Muscle of leg (tissue), 16 donors: Measurements from ENCODE around the gene PLAGL1. TPM values are rescaled to one million over a fixed set of nuclear protein-coding genes. Genes with fewer than 3 reads are reported as not detected.
A peak's percentile ranks its signal among the peaks of the same experiment; 100 is the strongest.
"Not testable (repeated sequence)": the region's sequence is repeated elsewhere in the genome, so short reads cannot be mapped to it uniquely, and the experiment has no call there.

Source experiments
- DNase-seq: peaks from one replicate; pipeline ENCODE4 v3.0.0; 2013
- H3K27ac ChIP-seq: one replicate; pipeline ENCODE4 v1.5.1; 2013; ENCODE audit warnings: mild to moderate bottlenecking, low read length, control low read depth
- H3K27me3 ChIP-seq: one replicate; pipeline ENCODE4 v1.6.1; 2013; ENCODE audit warnings: low read length; ENCODE audit not compliant: control insufficient read depth, insufficient read depth
- H3K36me3 ChIP-seq: one replicate; pipeline ENCODE4 v1.6.1; 2013; ENCODE audit warnings: low read length; ENCODE audit not compliant: control insufficient read depth, insufficient read depth
- H3K4me1 ChIP-seq: one replicate; pipeline ENCODE4 v1.6.1; 2013; ENCODE audit warnings: low read length; ENCODE audit not compliant: control insufficient read depth, insufficient read depth
- H3K4me3 ChIP-seq: one replicate; pipeline ENCODE4 v1.5.1; 2013; ENCODE audit warnings: low read length, control low read depth
- H3K9me3 ChIP-seq: replicated peaks from 2 replicates; pipeline ENCODE4 v1.6.1; 2013; ENCODE audit warnings: low read depth, low read length; ENCODE audit not compliant: control insufficient read depth
- WGBS: methylation state at CpG from one replicate; pipeline ENCODE4 v1.1.5; 2013; ENCODE audit warnings: missing lambda C conversion rate; ENCODE audit not compliant: insufficient coverage; 5-methylcytosine and 5-hydroxymethylcytosine counted together
- long read RNA-seq, 11 donors: transcript quantifications; one replicate each; lab custom pipeline, GENCODE V29; 2026
- polyA plus RNA-seq, 8 donors: library from polyadenylated mRNA; unstranded; fragments of 120-200 nt; gene quantifications; one replicate each; pipeline versions ENCODE4 v1.2.1 to v1.2.3, GENCODE V29; 2013; ENCODE audit warnings: inconsistent platforms in 1 of 8, low replicate concordance in 1 of 8; ENCODE audit not compliant: insufficient read length in 8 of 8, insufficient read depth in 1 of 8
- total RNA-seq: library from RNA; stranded (reverse); fragments of 120-200 nt; gene quantifications from one replicate; pipeline ENCODE4 v1.2.4, GENCODE V29; 2013

The PLAGL1 gene
- total RNA-seq (105 TPM), polyA plus RNA-seq (100 to 1,000 TPM; 165 to 298 (median 243) TPM)
- long read RNA-seq, donor 1, transcript PLAGL1-223 (6 exons, 2,138 nt): minor isoform, 5 of 36 reads
- long read RNA-seq, donor 1, transcript PLAGL1-226 (7 exons, 3,229 nt): major isoform, 6 of 36 reads
- long read RNA-seq, donor 1, partial matches to known transcripts: 22 of 36 reads
- long read RNA-seq, donor 1, other reads (novel, unspliced or antisense): 0 of 36 reads
- long read RNA-seq, donor 2, partial matches to known transcripts: 0 of 2 reads
- long read RNA-seq, donor 2, other reads (novel, unspliced or antisense): 0 of 2 reads
- long read RNA-seq, donor 3, transcript PLAGL1-226 (7 exons, 3,229 nt): major isoform, 13 of 74 reads
- long read RNA-seq, donor 3, transcript PLAGL1-204 (3 exons, 2,496 nt): minor isoform, 5 of 74 reads
- long read RNA-seq, donor 3, partial matches to known transcripts: 42 of 74 reads
- long read RNA-seq, donor 3, other reads (novel, unspliced or antisense): 5 of 74 reads
- long read RNA-seq, donor 4, transcript PLAGL1-226 (7 exons, 3,229 nt): major isoform, 5 of 34 reads
- long read RNA-seq, donor 4, partial matches to known transcripts: 20 of 34 reads
- long read RNA-seq, donor 4, other reads (novel, unspliced or antisense): 0 of 34 reads
- long read RNA-seq, donor 5, transcript PLAGL1-226 (7 exons, 3,229 nt): major isoform, 19 of 72 reads
- long read RNA-seq, donor 5, transcript PLAGL1-223 (6 exons, 2,138 nt): minor isoform, 5 of 72 reads
- long read RNA-seq, donor 5, partial matches to known transcripts: 29 of 72 reads
- long read RNA-seq, donor 5, other reads (novel, unspliced or antisense): 12 of 72 reads
- long read RNA-seq, donor 6, transcript PLAGL1-203 (3 exons, 2,800 nt): minor isoform, 5 of 99 reads
- long read RNA-seq, donor 6, transcript PLAGL1-223 (6 exons, 2,138 nt): minor isoform, 9 of 99 reads
- long read RNA-seq, donor 6, transcript PLAGL1-226 (7 exons, 3,229 nt): major isoform, 11 of 99 reads
- long read RNA-seq, donor 6, partial matches to known transcripts: 71 of 99 reads
- long read RNA-seq, donor 6, other reads (novel, unspliced or antisense): 0 of 99 reads
- long read RNA-seq, donor 7, transcript PLAGL1-203 (3 exons, 2,800 nt): major isoform, 5 of 32 reads
- long read RNA-seq, donor 7, partial matches to known transcripts: 18 of 32 reads
- long read RNA-seq, donor 7, other reads (novel, unspliced or antisense): 0 of 32 reads
- long read RNA-seq, donor 8, transcript PLAGL1-223 (6 exons, 2,138 nt): major isoform, 6 of 42 reads
- long read RNA-seq, donor 8, partial matches to known transcripts: 28 of 42 reads
- long read RNA-seq, donor 8, other reads (novel, unspliced or antisense): 0 of 42 reads
- long read RNA-seq, donor 9, transcript PLAGL1-226 (7 exons, 3,229 nt): major isoform, 9 of 45 reads
- long read RNA-seq, donor 9, partial matches to known transcripts: 25 of 45 reads
- long read RNA-seq, donor 9, other reads (novel, unspliced or antisense): 5 of 45 reads
- long read RNA-seq, donor 10, transcript PLAGL1-203 (3 exons, 2,800 nt): major isoform, 15 of 153 reads
- long read RNA-seq, donor 10, transcript PLAGL1-226 (7 exons, 3,229 nt): minor isoform, 13 of 153 reads
- long read RNA-seq, donor 10, transcript PLAGL1-223 (6 exons, 2,138 nt): minor isoform, 9 of 153 reads
- long read RNA-seq, donor 10, partial matches to known transcripts: 111 of 153 reads
- long read RNA-seq, donor 10, other reads (novel, unspliced or antisense): 0 of 153 reads
- long read RNA-seq, donor 11, transcript PLAGL1-223 (6 exons, 2,138 nt): major isoform, 6 of 109 reads
- long read RNA-seq, donor 11, partial matches to known transcripts: 90 of 109 reads
- long read RNA-seq, donor 11, other reads (novel, unspliced or antisense): 5 of 109 reads

GRCh38 chr6:144008120-144008811, at the start of gene PLAGL1:
Gene PLAGL1, minus strand, starts transcription at chr6:144008259. Its CDS starts 60,123 bp downstream, at chr6:143948136.
- H3K27me3 ChIP-seq: no peaks in the 10 kb centered on the region
- peak within 1 kb of the TSS; percentile 59 for H3K4me3 ChIP-seq
- peak; percentile 92 for DNase-seq
- WGBS: 42% methylated on average over 75 of the region's 75 CpGs
- H3K9me3 ChIP-seq: no peaks in the 10 kb centered on the region
- H3K36me3 ChIP-seq: peaks cover 2% of the 10 kb centered on the region
- H3K4me1 ChIP-seq: peaks cover 9% of the 10 kb centered on the region
- peak within 1 kb of the TSS; percentile 92 for H3K27ac ChIP-seq

GRCh38 chr6:144055121-144055931, 47.3 kb upstream of the PLAGL1 start:
- Histone ChIP-seq H3K4me3 (no peak overlapping the region), H3K4me1 (no peaks in the 10 kb centered on the region), H3K27me3 (peaks cover 5% of the 10 kb centered on the region), H3K9me3 (no peaks in the 10 kb centered on the region), H3K36me3 (no peaks in the 10 kb centered on the region), H3K27ac (no peak overlapping the region)
- DNase-seq: no peak
- 90% methylated on average over 2 of the region's 6 CpGs for WGBS

- no peak overlapping the region for H3K4me3 ChIP-seq
- H3K36me3 ChIP-seq: no peaks in the 10 kb centered on the region
- no peaks in the 10 kb centered on the region for H3K27me3 ChIP-seq
- WGBS: no CpG with 5 or more reads among the region's 3 CpGs
- H3K9me3 ChIP-seq: no peaks in the 10 kb centered on the region
- H3K4me1 ChIP-seq: no peaks in the 10 kb centered on the region
- no peak for DNase-seq
- H3K27ac ChIP-seq: no peak overlapping the region
Observed at GRCh38 chr6:144053601-144054000, 45.5 kb upstream of the PLAGL1 start.

GRCh38 chr6:144052488-144052887, 44.4 kb upstream of the PLAGL1 start:
- Histone ChIP-seq H3K4me1 (no peaks in the 10 kb centered on the region), H3K36me3 (no peaks in the 10 kb centered on the region), H3K27me3 (no peaks in the 10 kb centered on the region), H3K9me3 (no peaks in the 10 kb centered on the region), H3K4me3 (no peak overlapping the region), H3K27ac (no peak overlapping the region)
- no peak for DNase-seq

GRCh38 chr6:144049386-144049785, 41.3 kb upstream of the PLAGL1 start:
- Histone ChIP-seq H3K27ac (no peak overlapping the region), H3K36me3 (no peaks in the 10 kb centered on the region), H3K9me3 (no peaks in the 10 kb centered on the region), H3K4me3 (no peak overlapping the region), H3K4me1 (no peaks in the 10 kb centered on the region), H3K27me3 (no peaks in the 10 kb centered on the region)
- no CpG with 5 or more reads among the region's 1 CpG for WGBS
- no peak for DNase-seq

GRCh38 chr6:144047688-144048087, 39.6 kb upstream of the PLAGL1 start:
- Histone ChIP-seq H3K9me3 (no peaks in the 10 kb centered on the region), H3K27ac (no peak overlapping the region), H3K4me1 (no peaks in the 10 kb centered on the region), H3K4me3 (no peak overlapping the region), H3K27me3 (no peaks in the 10 kb centered on the region), H3K36me3 (no peaks in the 10 kb centered on the region)
- no CpG with 5 or more reads among the region's 1 CpG for WGBS
- no peak for DNase-seq

- 81% methylated on average over 8 of the region's 8 CpGs for whole genome bisulfite sequencing
Observed at GRCh38 chr6:144046672-144047071, 38.6 kb upstream of the PLAGL1 start.

GRCh38 chr6:144044989-144045388, 36.9 kb upstream of the PLAGL1 start:
- DNase-seq: not testable (repeated sequence)

More at GRCh38 chr6:144046672-144047071, 38.6 kb upstream of the PLAGL1 start:
- H3K9me3 ChIP-seq, H3K27me3 ChIP-seq, DNase-seq, H3K4me3 ChIP-seq, H3K4me1 ChIP-seq, H3K36me3 ChIP-seq, H3K27ac ChIP-seq: not testable (repeated sequence)

More at GRCh38 chr6:144044989-144045388, 36.9 kb upstream of the PLAGL1 start:
- H3K27me3 ChIP-seq, H3K4me3 ChIP-seq, H3K27ac ChIP-seq, H3K36me3 ChIP-seq, H3K4me1 ChIP-seq, H3K9me3 ChIP-seq: not testable (repeated sequence)
- WGBS: no CpG with 5 or more reads among the region's 2 CpGs
